HL-60 (cell line): ENCODE measurements around the gene PRLR.
"Not testable (repeated sequence)": the region's sequence is repeated elsewhere in the genome, so short reads cannot be mapped to it uniquely, and the experiment has no call there.

Source experiments
- DNase-seq, 2 experiments: peaks; one replicate each; pipeline ENCODE4 v3.0.0-alpha.2; 2010 to 2020; ENCODE audit warnings: low read depth in 1 of 2, low spot score in 1 of 2
- H3K27ac ChIP-seq: fragments of 250-450 bp; sonication (Bioruptor Pico); replicated peaks from 2 replicates; pipeline ENCODE4 v1.5.1; 2020; ENCODE audit warnings: mild to moderate bottlenecking, moderate library complexity
- H3K27me3 ChIP-seq: fragments of 250-450 bp; sonication (Bioruptor Pico); 2 replicates; pipeline ENCODE4 v1.5.1; 2021; ENCODE audit warnings: mild to moderate bottlenecking, moderate library complexity; ENCODE audit not compliant: insufficient read depth, poor library complexity, severe bottlenecking
- H3K4me3 ChIP-seq: replicated peaks from 2 replicates; pipeline ENCODE4 v1.5.1; 2011; ENCODE audit warnings: mild to moderate bottlenecking, control low read depth, low read length; ENCODE audit not compliant: insufficient read depth
- GABPA ChIP-seq: IDR thresholded peaks from 2 replicates; pipeline ENCODE4 v1.6.1; 2012; ENCODE audit warnings: low read depth
- POLR2AphosphoS5 ChIP-seq: IDR thresholded peaks from 2 replicates; pipeline ENCODE4 v1.6.1; 2012; ENCODE audit warnings: low read depth
- SPI1 ChIP-seq: IDR thresholded peaks from 2 replicates; pipeline ENCODE4 v1.6.1; 2012; ENCODE audit warnings: low read depth, mild to moderate bottlenecking, borderline replicate concordance
- TF ChIP-seq, protein P1 (sequence below): IDR thresholded peaks from 2 replicates; pipeline ENCODE4 v1.6.1; 2012; ENCODE audit warnings: low read depth; ENCODE audit not compliant: insufficient replicate concordance
- TF ChIP-seq, protein P2 (sequence below): IDR thresholded peaks from one replicate; pipeline ENCODE4 v1.5.1; 2011; ENCODE audit warnings: low read length, control low read depth, inconsistent platforms; ENCODE audit not compliant: insufficient read depth

Gene PRLR

DNA sequence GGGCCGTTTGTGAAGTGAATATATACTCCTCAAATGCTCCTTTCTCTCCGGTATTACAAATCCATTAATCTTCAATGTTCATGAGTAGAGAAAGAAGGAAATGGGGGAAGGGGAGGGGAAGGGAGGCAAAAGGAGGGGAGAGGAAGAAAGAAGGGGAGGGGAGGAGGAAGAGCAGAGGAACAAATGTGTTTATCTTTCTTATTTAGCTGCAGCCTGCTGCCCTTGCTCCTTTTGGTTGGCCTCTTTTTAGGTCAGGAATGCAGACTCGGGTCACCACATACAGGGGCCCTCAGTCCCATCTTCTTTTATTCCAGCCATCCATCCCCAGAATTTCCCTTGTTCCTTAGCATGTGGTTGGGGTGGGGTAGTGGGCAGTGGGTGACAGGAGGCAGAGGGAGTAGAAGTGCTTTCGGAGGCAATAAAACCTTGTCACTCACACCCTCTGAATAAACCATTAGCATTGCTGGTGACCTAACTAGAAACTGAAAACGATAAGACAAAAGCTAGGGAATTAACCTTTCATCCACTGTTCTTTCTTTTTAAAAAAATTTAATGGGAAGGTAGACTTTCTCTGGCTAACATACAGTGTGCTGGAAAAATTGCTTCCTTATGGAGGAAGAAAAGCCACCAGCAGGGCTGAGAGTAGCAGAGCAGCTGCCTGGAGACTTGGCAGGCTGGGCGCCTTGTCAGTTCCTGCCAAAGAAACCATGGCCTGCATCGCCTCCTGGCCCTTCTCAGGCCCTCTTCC is 16.8 kb upstream of the PRLR start:
- TF ChIP-seq SPI1 (no peak), POLR2AphosphoS5 (no peak), GABPA (no peak)
- TF ChIP-seq, protein P1, sequence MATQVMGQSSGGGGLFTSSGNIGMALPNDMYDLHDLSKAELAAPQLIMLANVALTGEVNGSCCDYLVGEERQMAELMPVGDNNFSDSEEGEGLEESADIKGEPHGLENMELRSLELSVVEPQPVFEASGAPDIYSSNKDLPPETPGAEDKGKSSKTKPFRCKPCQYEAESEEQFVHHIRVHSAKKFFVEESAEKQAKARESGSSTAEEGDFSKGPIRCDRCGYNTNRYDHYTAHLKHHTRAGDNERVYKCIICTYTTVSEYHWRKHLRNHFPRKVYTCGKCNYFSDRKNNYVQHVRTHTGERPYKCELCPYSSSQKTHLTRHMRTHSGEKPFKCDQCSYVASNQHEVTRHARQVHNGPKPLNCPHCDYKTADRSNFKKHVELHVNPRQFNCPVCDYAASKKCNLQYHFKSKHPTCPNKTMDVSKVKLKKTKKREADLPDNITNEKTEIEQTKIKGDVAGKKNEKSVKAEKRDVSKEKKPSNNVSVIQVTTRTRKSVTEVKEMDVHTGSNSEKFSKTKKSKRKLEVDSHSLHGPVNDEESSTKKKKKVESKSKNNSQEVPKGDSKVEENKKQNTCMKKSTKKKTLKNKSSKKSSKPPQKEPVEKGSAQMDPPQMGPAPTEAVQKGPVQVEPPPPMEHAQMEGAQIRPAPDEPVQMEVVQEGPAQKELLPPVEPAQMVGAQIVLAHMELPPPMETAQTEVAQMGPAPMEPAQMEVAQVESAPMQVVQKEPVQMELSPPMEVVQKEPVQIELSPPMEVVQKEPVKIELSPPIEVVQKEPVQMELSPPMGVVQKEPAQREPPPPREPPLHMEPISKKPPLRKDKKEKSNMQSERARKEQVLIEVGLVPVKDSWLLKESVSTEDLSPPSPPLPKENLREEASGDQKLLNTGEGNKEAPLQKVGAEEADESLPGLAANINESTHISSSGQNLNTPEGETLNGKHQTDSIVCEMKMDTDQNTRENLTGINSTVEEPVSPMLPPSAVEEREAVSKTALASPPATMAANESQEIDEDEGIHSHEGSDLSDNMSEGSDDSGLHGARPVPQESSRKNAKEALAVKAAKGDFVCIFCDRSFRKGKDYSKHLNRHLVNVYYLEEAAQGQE = no peak
- TF ChIP-seq, protein P2, sequence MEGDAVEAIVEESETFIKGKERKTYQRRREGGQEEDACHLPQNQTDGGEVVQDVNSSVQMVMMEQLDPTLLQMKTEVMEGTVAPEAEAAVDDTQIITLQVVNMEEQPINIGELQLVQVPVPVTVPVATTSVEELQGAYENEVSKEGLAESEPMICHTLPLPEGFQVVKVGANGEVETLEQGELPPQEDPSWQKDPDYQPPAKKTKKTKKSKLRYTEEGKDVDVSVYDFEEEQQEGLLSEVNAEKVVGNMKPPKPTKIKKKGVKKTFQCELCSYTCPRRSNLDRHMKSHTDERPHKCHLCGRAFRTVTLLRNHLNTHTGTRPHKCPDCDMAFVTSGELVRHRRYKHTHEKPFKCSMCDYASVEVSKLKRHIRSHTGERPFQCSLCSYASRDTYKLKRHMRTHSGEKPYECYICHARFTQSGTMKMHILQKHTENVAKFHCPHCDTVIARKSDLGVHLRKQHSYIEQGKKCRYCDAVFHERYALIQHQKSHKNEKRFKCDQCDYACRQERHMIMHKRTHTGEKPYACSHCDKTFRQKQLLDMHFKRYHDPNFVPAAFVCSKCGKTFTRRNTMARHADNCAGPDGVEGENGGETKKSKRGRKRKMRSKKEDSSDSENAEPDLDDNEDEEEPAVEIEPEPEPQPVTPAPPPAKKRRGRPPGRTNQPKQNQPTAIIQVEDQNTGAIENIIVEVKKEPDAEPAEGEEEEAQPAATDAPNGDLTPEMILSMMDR = no peak
- Histone ChIP-seq H3K27me3 (no peaks in the 10 kb centered on the region), H3K27ac (no peak overlapping the region), H3K4me3 (no peak overlapping the region)
- DNase-seq = no peak

DNA sequence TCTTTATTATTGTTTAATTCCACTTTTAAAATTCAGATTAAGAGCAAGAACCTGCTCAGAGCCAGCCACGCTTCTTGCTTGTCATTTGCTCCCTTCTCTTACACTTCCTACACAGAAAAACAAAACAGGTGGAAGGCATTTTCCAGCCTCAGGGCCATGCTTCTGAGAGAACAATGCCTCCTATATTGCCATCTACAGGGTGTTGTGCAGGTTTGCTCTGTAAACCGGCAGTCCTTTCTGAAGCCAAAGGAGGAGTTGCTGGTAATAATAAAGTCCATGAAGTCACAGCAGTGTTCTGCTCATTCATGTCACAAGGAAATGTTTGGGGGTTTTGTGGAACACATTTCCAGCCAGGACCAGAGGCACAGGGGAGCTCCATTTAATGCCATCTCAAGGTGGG is 16.1 kb upstream of the PRLR start:
- no peak overlapping the region for H3K4me3 ChIP-seq
- no peak overlapping the region for H3K27ac ChIP-seq
- TF ChIP-seq GABPA (no peak), POLR2AphosphoS5 (no peak), SPI1 (no peak)
- TF ChIP-seq, protein P2 = no peak
- TF ChIP-seq, protein P1 = no peak
- no peak for DNase-seq
- H3K27me3 ChIP-seq = no peaks in the 10 kb centered on the region

DNA sequence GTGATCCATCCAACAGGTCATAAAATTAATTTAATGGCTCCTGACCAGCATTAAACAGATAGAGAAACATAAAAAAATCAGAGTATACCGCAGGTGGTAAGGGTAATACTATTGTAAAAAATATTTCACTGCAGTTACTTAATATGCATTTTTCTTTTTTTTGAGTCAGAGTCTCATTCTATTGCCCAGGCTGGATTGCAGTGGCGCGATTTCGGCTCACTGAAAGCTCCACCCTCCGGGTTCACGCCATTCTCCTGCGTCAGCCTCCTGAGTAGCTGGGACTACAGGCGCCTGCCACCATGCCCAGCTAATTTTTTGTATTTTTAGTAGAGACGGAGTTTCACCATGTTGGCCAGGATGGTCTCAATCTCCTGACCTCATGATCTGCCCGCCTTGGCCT is 15.1 kb upstream of the PRLR start:
- not testable (repeated sequence) for H3K4me3 ChIP-seq, H3K27ac ChIP-seq, DNase-seq, H3K27me3 ChIP-seq

DNA sequence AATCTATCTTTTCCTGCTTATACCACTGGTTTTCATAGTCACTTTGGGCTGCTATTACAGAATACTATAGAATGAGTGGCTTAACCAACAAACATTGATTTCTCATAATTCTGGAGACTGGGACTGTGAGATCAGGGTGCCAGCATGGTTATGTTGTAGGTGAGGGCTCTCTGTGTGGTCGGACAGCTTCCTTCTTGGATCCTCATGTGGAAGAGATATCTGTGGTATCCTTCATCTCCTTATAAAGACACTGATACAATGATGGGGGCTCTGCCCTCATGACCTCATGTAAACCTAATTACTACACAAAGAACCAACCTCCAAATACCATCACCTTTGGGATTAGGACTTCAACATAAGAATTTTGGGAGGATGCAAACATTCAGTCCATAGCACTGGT is 13.9 kb upstream of the PRLR start:
- Histone ChIP-seq H3K27ac (no peak overlapping the region), H3K4me3 (no peak overlapping the region), H3K27me3 (no peaks in the 10 kb centered on the region)
- no peak for DNase-seq
- TF ChIP-seq SPI1 (no peak), GABPA (no peak), POLR2AphosphoS5 (no peak)
- TF ChIP-seq, protein P2 = no peak
- TF ChIP-seq, protein P1 = no peak
